T-helper 17 cell (primary cell): Measurements from ENCODE around the gene YARS1. TPM values are rescaled to one million over a fixed set of nuclear protein-coding genes. Genes with fewer than 3 reads are reported as not detected.

ENCODE experiments used
- ATAC-seq: fragments of 150-1000 bp; cut with Tn5 transposase; 2 replicates; pipeline ENCODE4 v1.10.0; 2021; ENCODE audit warnings: mild to moderate bottlenecking, moderate library complexity
- DNase-seq, 3 donors: peaks; one replicate each; pipeline versions ENCODE4 v3.0.0 to v3.0.0-alpha.2; 2020 to 2021
- H3K9me3 ChIP-seq: one replicate; pipeline ENCODE4 v1.7.0; 2013; ENCODE audit warnings: low read length, mild to moderate bottlenecking; ENCODE audit not compliant: control insufficient read depth, poor library complexity, severe bottlenecking
- H3K27ac Mint-ChIP-seq: one replicate; pipeline ENCODE4 v1.8.0; 2022; ENCODE audit warnings: mild to moderate bottlenecking, moderate library complexity, mixed read lengths
- H3K27me3 Mint-ChIP-seq: one replicate; pipeline ENCODE4 v1.8.0; 2022; ENCODE audit warnings: mixed read lengths
- H3K36me3 Mint-ChIP-seq: one replicate; pipeline ENCODE4 v1.8.0; 2022; ENCODE audit warnings: low read depth, mixed read lengths
- H3K4me1 Mint-ChIP-seq: one replicate; pipeline ENCODE4 v1.8.0; 2022; ENCODE audit warnings: mild to moderate bottlenecking, mixed read lengths
- H3K4me3 Mint-ChIP-seq: one replicate; pipeline ENCODE4 v1.8.0; 2022; ENCODE audit warnings: mild to moderate bottlenecking, moderate library complexity, mixed read lengths
- total RNA-seq, 4 donors: library from RNA in 2 of 4; stranded (reverse) in 2 of 4; gene quantifications; one replicate each; pipeline ENCODE4 v1.2.3 and lab custom pipeline; 2022 to 2026

YARS1 gene
- total RNA-seq, 2 donors from 2014 or later, result 70.9 to 88.1 TPM

DNA sequence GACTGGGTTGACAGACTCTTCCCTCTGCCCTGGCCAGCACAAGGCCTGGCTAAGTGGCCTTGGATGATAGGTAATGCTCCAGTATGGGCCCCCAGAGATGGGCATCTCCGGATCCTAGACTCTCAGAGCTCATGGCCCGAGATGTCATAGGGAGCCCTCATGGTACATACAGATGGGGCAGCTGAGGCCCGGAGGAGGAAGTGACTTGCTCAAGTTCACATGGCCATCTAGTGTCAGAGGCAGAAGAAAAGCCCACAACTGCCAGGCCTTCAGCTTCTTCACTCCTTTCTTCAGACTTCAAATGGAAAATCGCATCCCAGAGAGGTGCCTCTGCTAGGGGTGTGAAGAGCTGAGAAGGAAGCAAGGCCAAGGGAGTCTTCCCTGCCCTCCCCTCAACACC lies 67.8 kb downstream of the YARS1 start:
- no peaks in the 10 kb centered on the region for H3K9me3 ChIP-seq
- Mint-ChIP-seq H3K27ac (no peak overlapping the region), H3K27me3 (peaks cover 3% of the 10 kb centered on the region), H3K4me1 (peaks cover 8% of the 10 kb centered on the region), H3K4me3 (no peak overlapping the region), H3K36me3 (no peaks in the 10 kb centered on the region)
- DNase-seq (no peak), ATAC-seq (no peak)

DNA sequence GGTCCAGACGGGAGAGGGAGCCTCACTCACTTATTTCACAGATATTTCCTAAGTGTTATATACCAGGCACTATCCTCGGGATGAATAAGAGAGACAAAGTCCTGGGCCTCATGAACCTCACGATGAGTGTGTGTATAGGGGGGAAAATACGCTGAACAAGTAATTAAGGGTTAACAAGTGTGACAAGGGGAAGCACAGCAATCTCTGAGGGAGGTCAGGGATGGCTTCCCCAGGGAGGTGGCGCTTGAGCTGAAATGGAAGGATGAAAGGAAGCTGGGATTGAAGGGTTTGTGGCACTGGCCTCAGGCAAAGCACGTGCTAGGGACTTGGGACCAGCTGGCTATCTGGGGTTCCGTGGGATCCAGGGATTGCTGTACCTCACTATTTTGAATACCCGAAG lies 68.2 kb downstream of the YARS1 start:
- no peak overlapping the region for H3K27ac Mint-ChIP-seq
- DNase-seq, result no peak

DNA sequence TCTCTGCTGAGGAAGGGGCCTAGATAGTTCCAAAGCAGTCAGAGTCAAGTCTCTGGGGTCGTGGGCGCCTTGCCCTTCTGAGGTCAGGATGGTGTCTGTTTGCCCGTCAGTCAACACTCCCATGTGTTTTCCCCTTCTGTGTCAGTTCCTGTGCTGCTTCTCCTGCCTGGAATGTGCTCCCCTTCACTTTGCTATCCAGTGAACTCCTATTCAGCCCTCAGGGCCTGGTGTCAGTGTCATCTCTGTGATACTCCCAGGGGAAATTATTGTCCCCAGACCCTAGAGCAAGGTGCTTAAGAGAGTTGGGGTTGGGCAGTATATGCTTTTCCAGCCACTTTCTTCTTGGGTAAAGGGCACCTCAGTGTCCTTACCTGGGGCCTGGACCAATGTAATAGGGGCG lies 68.8 kb downstream of the YARS1 start:
- H3K4me3 Mint-ChIP-seq, result no peak overlapping the region
- H3K9me3 ChIP-seq, result no peaks in the 10 kb centered on the region
- no peak for ATAC-seq
- H3K4me1 Mint-ChIP-seq, result peaks cover 6% of the 10 kb centered on the region
- no peaks in the 10 kb centered on the region for H3K36me3 Mint-ChIP-seq
- H3K27ac Mint-ChIP-seq, result no peak overlapping the region
- DNase-seq, result no peak
- peaks cover 9% of the 10 kb centered on the region for H3K27me3 Mint-ChIP-seq

More for the DNA sequence above, 68.2 kb downstream of the YARS1 start:
- H3K4me3 Mint-ChIP-seq, result no peak overlapping the region
- no peaks in the 10 kb centered on the region for H3K9me3 ChIP-seq
- peaks cover 6% of the 10 kb centered on the region for H3K4me1 Mint-ChIP-seq
- H3K27me3 Mint-ChIP-seq, result peaks cover 7% of the 10 kb centered on the region
- H3K36me3 Mint-ChIP-seq, result no peaks in the 10 kb centered on the region
- ATAC-seq, result no peak

DNA sequence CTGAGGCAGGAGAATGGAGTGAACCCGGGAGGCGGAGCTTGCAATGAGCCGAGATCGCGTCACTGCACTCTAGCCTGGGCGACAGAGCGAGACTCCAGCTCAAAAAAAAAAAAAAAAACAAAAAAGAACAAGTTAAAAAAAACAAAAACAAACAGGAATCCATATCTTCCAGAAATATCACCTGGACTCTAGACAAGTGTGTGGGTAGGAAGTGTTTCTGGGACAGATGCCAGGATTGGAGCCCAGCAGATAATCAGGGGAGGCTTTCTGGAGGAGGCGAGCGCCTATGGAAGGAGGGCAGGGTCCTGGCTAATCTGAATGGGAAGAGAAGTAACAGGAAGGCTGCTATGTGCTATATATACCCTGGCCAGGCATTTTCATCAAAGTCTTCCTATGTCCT lies 71.0 kb downstream of the YARS1 start:
- Mint-ChIP-seq H3K4me3 (no peak overlapping the region), H3K36me3 (no peaks in the 10 kb centered on the region), H3K27me3 (peaks cover 16% of the 10 kb centered on the region), H3K27ac (no peak overlapping the region), H3K4me1 (peaks cover 1% of the 10 kb centered on the region)
- DNase-seq, result no peak
- H3K9me3 ChIP-seq, result no peaks in the 10 kb centered on the region
- ATAC-seq, result no peak

DNA sequence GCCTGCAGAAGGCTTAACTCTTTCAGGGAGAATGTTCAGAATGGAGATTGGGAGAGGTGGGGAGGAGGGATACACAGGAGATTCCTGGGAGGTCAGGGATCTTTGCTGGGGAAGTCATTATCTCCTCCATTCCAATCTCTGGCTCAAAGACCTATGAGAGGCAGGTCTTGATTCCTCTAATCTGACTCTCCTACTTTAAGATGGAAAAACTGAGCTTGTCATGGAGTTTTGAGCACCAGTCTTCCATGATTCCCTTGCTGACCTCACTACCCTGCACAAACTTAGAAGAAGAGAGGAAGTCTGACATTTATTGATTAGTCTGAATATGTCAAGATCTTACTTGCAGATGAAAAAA lies 73.1 kb downstream of the YARS1 start:
- H3K27ac Mint-ChIP-seq, result no peak overlapping the region
- peaks cover 27% of the 10 kb centered on the region for H3K27me3 Mint-ChIP-seq
- no peaks in the 10 kb centered on the region for H3K4me1 Mint-ChIP-seq
- peaks cover 2% of the 10 kb centered on the region for H3K36me3 Mint-ChIP-seq
- no peak overlapping the region for H3K4me3 Mint-ChIP-seq
- DNase-seq (no peak), ATAC-seq (no peak)
- no peaks in the 10 kb centered on the region for H3K9me3 ChIP-seq

DNA sequence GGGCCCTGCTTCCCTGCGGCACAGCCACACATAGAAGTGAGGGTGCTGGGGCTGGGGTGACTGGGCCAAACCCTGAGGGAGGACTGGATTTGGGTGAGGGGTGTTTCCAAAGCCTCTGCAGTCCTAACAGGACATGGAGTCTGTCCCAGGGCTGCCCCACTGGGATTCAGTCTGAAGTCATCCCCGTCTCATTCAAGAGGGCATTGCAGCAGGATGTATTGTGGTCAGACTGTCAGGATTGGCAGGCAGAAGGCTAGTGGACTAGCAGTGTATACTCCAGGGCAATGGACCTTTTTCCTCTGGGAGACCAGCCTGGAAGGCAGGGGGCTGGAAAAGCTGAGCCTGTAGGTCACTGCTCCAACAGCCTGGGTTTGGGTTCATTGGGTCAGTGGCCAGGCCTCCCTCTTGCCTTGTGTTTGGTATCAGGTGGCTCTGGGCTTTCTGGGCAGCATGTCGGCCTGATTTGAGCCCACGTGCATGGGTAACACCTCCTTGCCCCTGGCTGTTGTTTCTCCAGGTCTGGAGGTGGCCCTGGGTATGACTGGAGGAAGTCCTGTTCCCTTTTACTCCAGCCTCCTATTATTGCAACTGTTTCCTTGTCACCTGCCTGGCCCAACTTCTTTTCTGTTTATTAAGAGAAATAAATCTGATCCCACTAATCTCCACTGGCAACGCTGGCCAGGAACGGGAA lies 73.6 kb downstream of the YARS1 start:
- Mint-ChIP-seq H3K27ac (no peak overlapping the region), H3K4me1 (no peaks in the 10 kb centered on the region), H3K4me3 (no peak overlapping the region), H3K36me3 (peaks cover 2% of the 10 kb centered on the region), H3K27me3 (peaks cover 27% of the 10 kb centered on the region)
- DNase-seq, result no peak
- ATAC-seq, result no peak
- H3K9me3 ChIP-seq, result no peaks in the 10 kb centered on the region

DNA sequence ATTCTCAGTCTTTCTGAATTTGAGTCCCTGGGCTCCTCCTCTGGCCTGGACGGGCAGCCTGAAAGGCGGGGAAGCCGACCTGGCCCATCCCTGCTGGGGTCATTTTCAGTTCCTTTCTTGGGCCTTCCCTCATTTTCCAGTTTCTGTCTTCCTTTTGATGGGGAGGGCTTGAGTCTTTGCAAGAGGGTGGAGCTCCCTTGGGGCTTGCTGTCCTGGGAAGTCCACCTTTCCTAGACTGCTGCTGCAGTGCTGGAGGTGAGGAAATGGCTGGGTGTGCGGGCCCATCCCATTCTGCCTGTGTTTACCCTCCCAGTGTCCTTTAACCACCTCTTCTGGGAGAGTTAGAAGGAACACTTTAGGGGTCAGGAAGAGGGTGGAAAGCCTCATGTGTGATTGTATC lies 74.2 kb downstream of the YARS1 start:
- H3K9me3 ChIP-seq, result no peaks in the 10 kb centered on the region
- Mint-ChIP-seq H3K4me3 (peak overlapping the region; percentile 82), H3K4me1 (no peaks in the 10 kb centered on the region), H3K36me3 (peaks cover 2% of the 10 kb centered on the region), H3K27me3 (peaks cover 28% of the 10 kb centered on the region), H3K27ac (no peak overlapping the region)
- ATAC-seq, result no peak
- DNase-seq, result no peak

DNA sequence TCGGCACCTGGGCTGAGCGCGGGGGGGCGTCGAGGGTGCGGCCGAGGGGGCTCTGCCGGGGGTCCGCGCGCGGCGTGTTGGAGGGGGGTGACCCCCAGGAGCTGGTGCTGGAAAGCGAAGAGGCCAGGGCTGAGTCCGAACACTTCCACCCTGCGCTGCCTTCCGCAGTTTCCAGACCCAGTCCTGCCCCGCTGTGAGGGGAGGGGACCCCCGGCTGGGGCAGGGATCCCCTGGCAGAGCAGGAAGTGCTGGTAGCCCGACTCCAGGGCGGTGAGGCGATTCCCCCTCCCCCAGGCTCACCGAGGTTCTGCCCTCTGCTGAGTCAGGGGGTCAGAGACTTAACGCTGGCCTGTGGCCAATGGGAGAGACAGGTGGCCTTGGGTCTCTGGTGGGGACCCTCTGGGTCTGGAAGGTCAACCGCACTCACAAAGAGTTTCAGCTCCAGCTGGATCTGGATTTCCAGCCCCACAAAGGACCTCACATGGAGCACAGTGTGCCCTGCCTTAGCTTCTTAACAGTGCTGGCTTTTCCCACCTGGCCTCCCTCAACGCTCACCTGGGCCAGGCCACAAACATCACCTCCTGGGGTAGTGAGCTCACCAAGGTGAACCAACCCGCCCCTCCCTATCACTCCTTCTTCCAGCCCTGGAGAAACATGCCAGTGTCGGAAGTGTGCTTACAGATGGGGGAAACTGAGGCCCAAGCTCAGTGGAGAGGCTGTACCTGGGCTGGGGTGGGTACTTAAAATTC lies 74.8 kb downstream of the YARS1 start:
- no peak for ATAC-seq
- peaks cover 2% of the 10 kb centered on the region for H3K36me3 Mint-ChIP-seq

DNA sequence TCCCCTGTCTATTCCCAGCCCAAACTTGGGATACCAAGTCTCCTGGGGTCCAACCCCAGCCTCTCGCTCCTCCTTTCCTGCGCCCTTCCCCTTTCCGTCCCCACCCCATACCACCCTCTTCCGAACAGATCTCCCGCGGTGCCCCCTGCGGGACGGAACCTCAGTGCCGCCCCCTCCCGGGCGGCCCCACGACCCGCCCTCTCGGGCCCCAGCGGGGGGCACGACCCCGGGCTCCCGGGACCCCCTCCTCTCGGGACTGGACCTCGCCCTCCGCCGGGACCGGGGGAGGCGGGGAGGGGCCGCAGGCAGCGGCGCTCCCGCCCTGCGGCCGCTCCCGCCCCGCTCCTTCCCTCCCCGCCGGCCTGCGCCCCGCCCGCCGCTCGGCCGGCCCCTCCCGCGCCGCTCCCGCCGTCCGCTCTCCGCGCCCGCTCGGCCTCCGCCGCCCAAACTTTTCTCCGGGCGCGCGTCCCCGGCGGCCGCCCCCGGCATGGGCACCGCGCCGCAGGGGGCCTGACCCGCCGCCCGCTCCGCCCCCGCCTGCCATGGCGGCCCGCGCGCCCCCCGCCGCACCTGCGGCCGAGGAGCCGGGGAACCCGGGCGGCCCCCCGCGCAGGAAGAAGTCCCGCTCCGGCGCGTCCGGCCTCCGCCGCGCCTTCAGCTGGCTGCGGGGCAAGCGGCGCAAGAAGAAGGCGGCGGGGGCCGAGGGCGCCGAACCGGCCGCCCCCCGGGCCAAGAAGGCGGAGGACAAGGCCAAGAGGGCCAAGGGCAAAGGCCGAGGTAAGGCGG lies 75.6 kb downstream of the YARS1 start:
- no peaks in the 10 kb centered on the region for H3K4me1 Mint-ChIP-seq

More for the DNA sequence above, 74.8 kb downstream of the YARS1 start:
- H3K9me3 ChIP-seq, result no peaks in the 10 kb centered on the region
- Mint-ChIP-seq H3K27ac (no peak overlapping the region), H3K4me3 (peak overlapping the region; percentile 82), H3K27me3 (peaks cover 32% of the 10 kb centered on the region), H3K4me1 (no peaks in the 10 kb centered on the region)
- no peak for DNase-seq

DNA sequence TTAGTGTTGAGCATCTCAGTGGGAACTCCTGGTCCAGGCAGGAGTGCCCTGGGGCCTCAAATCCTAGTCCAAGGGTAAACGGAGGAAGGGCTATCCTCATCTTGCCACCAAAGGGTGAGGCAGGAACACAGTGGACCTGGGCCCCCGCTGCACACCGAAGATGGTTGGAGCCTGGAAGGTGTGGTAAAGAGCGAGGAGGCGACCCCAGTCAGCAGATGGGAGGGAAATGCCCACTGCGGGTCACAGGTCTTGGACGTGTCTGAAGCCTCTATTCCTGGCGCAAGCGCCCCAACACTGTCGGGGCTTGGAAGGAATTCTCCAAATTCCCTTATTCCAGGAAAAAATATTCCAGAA lies 76.1 kb downstream of the YARS1 start:
- no peak overlapping the region for H3K27ac Mint-ChIP-seq

More for the DNA sequence above, 75.6 kb downstream of the YARS1 start:
- Mint-ChIP-seq H3K27me3 (peaks cover 38% of the 10 kb centered on the region), H3K4me3 (peak overlapping the region; percentile 82), H3K36me3 (peaks cover 4% of the 10 kb centered on the region), H3K27ac (no peak overlapping the region)
- no peak for DNase-seq
- no peaks in the 10 kb centered on the region for H3K9me3 ChIP-seq
- no peak for ATAC-seq

DNA sequence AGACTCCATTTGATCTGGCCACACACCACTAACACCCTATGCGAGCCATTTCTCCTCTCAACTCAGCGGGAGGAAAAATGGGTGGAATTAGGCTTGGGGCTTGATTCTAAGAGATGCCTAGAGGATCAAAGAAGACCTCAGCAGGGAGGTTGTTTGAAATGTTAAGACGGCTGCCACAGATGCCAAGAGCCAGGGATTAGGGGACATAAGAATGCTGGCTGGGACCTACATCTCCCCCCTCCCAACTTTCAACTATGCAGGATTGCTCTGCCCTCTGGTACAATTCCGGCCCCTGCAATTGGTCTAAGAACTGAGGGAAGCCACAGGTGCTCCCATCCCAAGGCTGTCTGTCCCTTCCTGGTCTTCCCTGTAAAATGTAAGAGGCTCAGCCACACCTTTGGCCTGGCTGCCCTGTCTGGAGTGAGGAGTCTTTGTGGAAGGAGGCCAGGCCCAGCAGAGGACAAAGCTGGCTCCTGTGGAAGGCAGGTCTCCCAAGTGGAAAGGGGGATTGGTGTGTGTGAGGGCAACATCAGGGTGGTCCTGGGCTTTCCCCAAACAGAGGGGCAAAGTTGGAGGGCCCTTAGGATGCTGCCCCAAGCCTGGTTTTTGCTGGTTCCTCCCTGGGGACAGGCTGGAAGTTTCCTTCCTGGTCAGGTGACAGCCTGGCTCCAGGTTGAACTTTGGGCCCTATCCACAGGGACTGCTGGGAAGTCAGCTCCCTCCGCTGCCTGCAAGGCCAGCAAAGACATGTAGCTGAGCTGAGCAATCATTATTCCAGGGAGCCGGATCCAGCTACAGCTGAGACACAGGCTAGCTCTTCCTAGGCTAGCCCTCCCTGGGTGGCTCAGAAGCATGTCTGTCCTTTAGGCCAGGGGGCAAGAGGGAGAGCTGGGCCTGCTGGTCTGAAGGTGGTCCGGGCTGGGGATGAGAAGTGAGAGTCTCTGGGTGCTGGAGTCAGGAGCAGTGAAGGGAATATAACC lies 80.1 kb downstream of the YARS1 start:
- H3K9me3 ChIP-seq, result no peaks in the 10 kb centered on the region
- no peak for DNase-seq
- H3K4me1 Mint-ChIP-seq, result no peaks in the 10 kb centered on the region
- no peak overlapping the region for H3K27ac Mint-ChIP-seq
- H3K27me3 Mint-ChIP-seq, result peaks cover 29% of the 10 kb centered on the region
- no peak for ATAC-seq
- H3K4me3 Mint-ChIP-seq, result no peak overlapping the region
- peaks cover 4% of the 10 kb centered on the region for H3K36me3 Mint-ChIP-seq

More for the DNA sequence above, 76.1 kb downstream of the YARS1 start:
- H3K36me3 Mint-ChIP-seq, result peaks cover 4% of the 10 kb centered on the region
- H3K4me1 Mint-ChIP-seq, result no peaks in the 10 kb centered on the region
- no peaks in the 10 kb centered on the region for H3K9me3 ChIP-seq
- peaks cover 38% of the 10 kb centered on the region for H3K27me3 Mint-ChIP-seq
- ATAC-seq, result no peak
- H3K4me3 Mint-ChIP-seq, result peak overlapping the region; percentile 82
- DNase-seq, result no peak

DNA sequence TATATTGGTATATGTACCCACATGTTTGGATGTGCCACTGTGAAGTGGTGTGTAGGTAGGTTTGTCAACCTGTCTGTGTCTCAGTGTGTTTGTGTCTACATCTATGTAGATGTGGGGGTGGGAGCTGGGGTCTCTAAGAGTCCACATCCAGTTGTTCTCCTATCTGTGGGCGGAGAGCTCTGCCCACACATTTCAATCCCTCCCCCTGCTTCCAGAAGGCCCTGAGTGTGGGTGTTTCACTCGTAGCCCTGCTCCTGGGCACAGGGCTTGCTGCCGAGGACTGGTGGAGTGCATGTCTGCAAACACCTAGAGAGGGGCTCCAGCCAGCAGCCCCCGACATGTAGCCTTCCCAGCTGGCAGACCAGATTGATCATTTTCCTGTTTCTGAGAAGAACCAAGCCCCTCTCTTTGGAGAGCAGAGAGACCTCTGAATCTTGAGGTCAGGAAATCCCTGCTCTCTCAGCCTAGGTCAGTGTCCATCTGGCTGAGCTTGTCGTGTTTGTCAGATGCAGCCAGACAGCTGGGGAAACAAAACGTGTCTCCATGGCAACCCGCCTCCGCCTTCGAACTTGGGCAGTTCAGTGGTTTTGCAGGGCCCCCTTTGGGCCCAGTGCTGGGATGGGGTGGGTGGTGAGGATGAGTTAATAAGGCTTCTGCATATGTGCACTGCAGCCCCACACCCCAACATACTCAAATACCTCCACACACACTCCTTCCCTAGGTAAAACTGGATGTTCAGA lies 83.4 kb downstream of the YARS1 start:
- peaks cover 2% of the 10 kb centered on the region for H3K36me3 Mint-ChIP-seq
- ATAC-seq (no peak), DNase-seq (no peak)
- H3K27ac Mint-ChIP-seq, result no peak overlapping the region
- peaks cover 17% of the 10 kb centered on the region for H3K27me3 Mint-ChIP-seq
- H3K4me1 Mint-ChIP-seq, result peaks cover 8% of the 10 kb centered on the region
- no peaks in the 10 kb centered on the region for H3K9me3 ChIP-seq
- no peak overlapping the region for H3K4me3 Mint-ChIP-seq
